Peyer's patch (tissue), 4 donors: Measurements from ENCODE around the gene AGMO.

ENCODE experiments used
- POLR2A ChIP-seq, 2 donors: fragments of 450-650 bp; IDR thresholded peaks; one replicate each; pipeline ENCODE4 v1.5.1; 2017; ENCODE audit warnings: antibody characterized with exemption in 2 of 2, mild to moderate bottlenecking in 2 of 2, moderate library complexity in 2 of 2
- TF ChIP-seq, protein P1 (sequence below), 6 experiments: fragments of 450-650 bp in 4 of 6; fragments of 200-600 bp in 2 of 6; sonication (generic) in 1 of 6; IDR thresholded peaks; one replicate each; pipeline ENCODE4 v1.5.1; 2017 to 2019; ENCODE audit warnings: antibody characterized with exemption in 6 of 6, mild to moderate bottlenecking in 3 of 6, moderate library complexity in 1 of 6

DNA sequence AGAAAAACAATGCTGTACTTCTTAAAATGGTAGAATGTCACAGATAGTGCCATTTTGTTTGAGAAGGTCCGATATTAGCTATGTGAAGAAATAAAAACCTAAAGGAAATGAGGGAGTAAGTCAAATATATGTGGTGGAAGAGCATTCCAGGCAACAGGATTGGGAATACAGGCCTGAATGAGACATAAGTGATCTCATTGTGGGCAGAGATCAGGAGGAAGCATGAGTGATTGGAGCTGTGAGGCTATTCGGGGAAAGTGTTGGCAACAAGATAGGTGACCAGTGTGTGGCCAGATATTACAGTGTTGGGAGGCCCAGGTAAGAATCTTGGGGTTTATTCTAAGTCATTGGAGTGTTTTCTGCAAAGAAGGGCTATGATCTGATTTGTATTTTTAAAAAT, 41.3 kb upstream of the AGMO start:
- TF ChIP-seq, protein P1, sequence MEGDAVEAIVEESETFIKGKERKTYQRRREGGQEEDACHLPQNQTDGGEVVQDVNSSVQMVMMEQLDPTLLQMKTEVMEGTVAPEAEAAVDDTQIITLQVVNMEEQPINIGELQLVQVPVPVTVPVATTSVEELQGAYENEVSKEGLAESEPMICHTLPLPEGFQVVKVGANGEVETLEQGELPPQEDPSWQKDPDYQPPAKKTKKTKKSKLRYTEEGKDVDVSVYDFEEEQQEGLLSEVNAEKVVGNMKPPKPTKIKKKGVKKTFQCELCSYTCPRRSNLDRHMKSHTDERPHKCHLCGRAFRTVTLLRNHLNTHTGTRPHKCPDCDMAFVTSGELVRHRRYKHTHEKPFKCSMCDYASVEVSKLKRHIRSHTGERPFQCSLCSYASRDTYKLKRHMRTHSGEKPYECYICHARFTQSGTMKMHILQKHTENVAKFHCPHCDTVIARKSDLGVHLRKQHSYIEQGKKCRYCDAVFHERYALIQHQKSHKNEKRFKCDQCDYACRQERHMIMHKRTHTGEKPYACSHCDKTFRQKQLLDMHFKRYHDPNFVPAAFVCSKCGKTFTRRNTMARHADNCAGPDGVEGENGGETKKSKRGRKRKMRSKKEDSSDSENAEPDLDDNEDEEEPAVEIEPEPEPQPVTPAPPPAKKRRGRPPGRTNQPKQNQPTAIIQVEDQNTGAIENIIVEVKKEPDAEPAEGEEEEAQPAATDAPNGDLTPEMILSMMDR (IDR thresholded peaks at IDR 0.05), result no peak
- no peak for TF ChIP-seq POLR2A (IDR thresholded peaks at IDR 0.05)
